Type B pancreatic cell (in vitro differentiated cells): ENCODE data around the gene ZNF20. TPM values are rescaled to one million over a fixed set of nuclear protein-coding genes. Genes with fewer than 3 reads are reported as not detected.

Experiments used
- DNase-seq: peaks from one replicate; pipeline ENCODE4 v3.0.0; 2021; ENCODE audit warnings: mixed read lengths; ENCODE audit not compliant: unreplicated experiment; ENCODE audit errors: extremely low spot score
- H3K27ac Mint-ChIP-seq: 2 replicates; pipeline ENCODE4 v1.8.0; 2021; ENCODE audit warnings: mild to moderate bottlenecking, mixed read lengths
- H3K27me3 Mint-ChIP-seq: 2 replicates; pipeline ENCODE4 v1.8.0; 2021; ENCODE audit warnings: mixed read lengths
- H3K36me3 Mint-ChIP-seq: 2 replicates; pipeline ENCODE4 v1.8.0; 2021; ENCODE audit warnings: mixed read lengths
- H3K4me1 Mint-ChIP-seq: one replicate; pipeline ENCODE4 v1.8.0; 2021; ENCODE audit warnings: mixed read lengths; ENCODE audit not compliant: unreplicated experiment
- H3K4me3 Mint-ChIP-seq: 2 replicates; pipeline ENCODE4 v1.8.0; 2021; ENCODE audit warnings: mild to moderate bottlenecking, mixed read lengths
- H3K9me3 Mint-ChIP-seq: 2 replicates; pipeline ENCODE4 v1.8.0; 2021; ENCODE audit warnings: mixed read lengths
- total RNA-seq: library from RNA; stranded (reverse); gene quantifications from 2 replicates; pipeline ENCODE4 v1.2.1, GENCODE V29; 2021; ENCODE audit warnings: low replicate concordance
- TF ChIP-seq, protein P1 (sequence below): fragments of 200-600 bp; sonication (generic); conservative IDR thresholded peaks from 2 replicates; pipeline ENCODE4 v1.5.0; 2021; ENCODE audit warnings: antibody characterized with exemption, mild to moderate bottlenecking

ZNF20 gene
- total RNA-seq, 1 donor from 2014 or later = 9.0 TPM

DNA sequence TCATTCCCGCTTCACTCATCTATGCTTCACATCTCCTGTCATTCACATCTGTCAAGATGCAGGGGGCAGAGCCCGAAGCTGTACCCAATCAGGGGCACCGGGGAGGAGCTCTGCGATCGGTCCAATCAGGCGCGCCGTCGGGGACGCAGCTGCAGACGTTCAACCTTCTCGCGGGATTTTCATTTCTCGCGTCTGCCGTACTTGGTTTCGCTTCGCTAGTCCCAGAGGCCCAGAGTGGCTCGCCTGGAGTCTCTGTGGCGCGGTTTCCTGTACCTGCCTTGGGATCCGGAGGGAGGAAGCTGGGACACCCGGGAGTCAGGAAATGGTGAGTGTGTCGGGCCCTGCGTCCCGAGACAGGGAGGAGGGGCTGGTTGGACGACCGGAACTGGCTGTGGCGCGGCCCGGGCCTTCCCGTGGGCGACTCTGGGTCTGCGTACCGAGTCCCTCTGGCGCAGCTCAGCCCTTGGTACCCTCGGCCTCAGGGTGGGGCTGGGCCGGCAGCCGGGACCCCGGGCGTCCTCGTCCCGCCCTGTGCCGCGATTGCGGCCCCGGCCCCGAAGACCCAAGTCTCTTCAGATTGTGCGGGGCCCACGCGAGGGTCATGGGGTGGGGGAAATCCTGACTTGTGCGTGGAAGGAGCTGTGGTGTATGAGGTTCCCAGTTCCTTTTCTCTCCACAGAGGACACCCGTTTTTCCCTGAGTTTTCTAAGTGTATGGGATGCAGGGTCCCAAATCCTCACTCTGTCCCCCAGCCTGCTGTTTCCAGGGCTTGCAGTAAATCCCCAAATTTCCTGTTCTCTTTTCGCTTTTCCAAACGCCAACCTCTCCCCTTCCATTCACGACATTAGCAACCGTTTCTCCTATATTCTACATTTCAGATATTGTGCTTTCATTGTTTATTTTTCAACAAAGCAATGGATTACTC, 23.0 kb upstream of the ZNF20 start, which contains the start of gene ZNF136:
ZNF136 (plus strand) TSS at position 215 of the 925 bp plus-strand sequence; CDS start at position 323, 108 bp downstream.
- DNase-seq = peak; percentile 91
- Mint-ChIP-seq H3K27me3 (no peaks in the 10 kb centered on the region), H3K36me3 (peaks cover 7% of the 10 kb centered on the region), H3K4me1 (peaks cover 18% of the 10 kb centered on the region), H3K4me3 (peak within 1 kb of the TSS; percentile 96), H3K27ac (peak within 1 kb of the TSS; percentile 97), H3K9me3 (no peaks in the 10 kb centered on the region)
- TF ChIP-seq, protein P1, sequence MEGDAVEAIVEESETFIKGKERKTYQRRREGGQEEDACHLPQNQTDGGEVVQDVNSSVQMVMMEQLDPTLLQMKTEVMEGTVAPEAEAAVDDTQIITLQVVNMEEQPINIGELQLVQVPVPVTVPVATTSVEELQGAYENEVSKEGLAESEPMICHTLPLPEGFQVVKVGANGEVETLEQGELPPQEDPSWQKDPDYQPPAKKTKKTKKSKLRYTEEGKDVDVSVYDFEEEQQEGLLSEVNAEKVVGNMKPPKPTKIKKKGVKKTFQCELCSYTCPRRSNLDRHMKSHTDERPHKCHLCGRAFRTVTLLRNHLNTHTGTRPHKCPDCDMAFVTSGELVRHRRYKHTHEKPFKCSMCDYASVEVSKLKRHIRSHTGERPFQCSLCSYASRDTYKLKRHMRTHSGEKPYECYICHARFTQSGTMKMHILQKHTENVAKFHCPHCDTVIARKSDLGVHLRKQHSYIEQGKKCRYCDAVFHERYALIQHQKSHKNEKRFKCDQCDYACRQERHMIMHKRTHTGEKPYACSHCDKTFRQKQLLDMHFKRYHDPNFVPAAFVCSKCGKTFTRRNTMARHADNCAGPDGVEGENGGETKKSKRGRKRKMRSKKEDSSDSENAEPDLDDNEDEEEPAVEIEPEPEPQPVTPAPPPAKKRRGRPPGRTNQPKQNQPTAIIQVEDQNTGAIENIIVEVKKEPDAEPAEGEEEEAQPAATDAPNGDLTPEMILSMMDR = no peak

DNA sequence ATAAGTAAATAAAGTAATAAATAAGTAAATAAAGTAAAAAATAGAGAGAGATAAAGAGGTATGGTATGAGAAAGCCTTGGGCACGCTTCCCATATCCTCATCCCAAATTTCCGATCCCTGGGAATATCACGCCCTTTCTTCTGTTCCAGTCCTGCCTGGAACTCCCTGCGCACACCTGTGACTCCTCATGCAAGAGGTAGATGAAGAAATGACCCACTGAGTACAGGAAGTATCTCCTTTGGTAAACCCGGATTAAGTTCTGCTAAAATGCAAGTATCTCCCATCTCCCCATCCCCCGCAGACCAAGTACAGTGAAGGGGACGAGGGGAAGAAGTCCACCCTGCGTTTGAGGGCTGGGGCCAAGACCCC, 22.3 kb upstream of the ZNF20 start:
- Mint-ChIP-seq H3K4me3 (peak overlapping the region; percentile 96), H3K27me3 (no peaks in the 10 kb centered on the region), H3K9me3 (no peaks in the 10 kb centered on the region), H3K4me1 (peaks cover 18% of the 10 kb centered on the region), H3K27ac (peak overlapping the region; percentile 97), H3K36me3 (peaks cover 7% of the 10 kb centered on the region)
- no peak for DNase-seq
- TF ChIP-seq, protein P1 = no peak

GRCh38 chr19:12159773-12160414, 19.7 kb upstream of the ZNF20 start:
- TF ChIP-seq, protein P1 = no peak
- Mint-ChIP-seq H3K4me1 (peaks cover 15% of the 10 kb centered on the region), H3K27ac (no peak overlapping the region), H3K36me3 (peaks cover 5% of the 10 kb centered on the region), H3K9me3 (no peaks in the 10 kb centered on the region), H3K4me3 (no peak overlapping the region), H3K27me3 (no peaks in the 10 kb centered on the region)
- no peak for DNase-seq

- Mint-ChIP-seq H3K36me3 (peaks cover 30% of the 10 kb centered on the region), H3K9me3 (peaks cover 8% of the 10 kb centered on the region), H3K4me3 (peak within 1 kb of the TSS; percentile 86), H3K27me3 (no peaks in the 10 kb centered on the region), H3K4me1 (peaks cover 8% of the 10 kb centered on the region), H3K27ac (peak within 1 kb of the TSS; percentile 89)
- TF ChIP-seq, protein P1 = no peak
- peak; percentile 91 for DNase-seq
Measured at GRCh38 chr19:12156223-12157058, 16.3 kb upstream of the ZNF20 start, which contains the start of gene ZNF625. ZNF625 (minus strand) TSS chr19:12156734; CDS start chr19:12156558, 176 bp downstream.

DNA sequence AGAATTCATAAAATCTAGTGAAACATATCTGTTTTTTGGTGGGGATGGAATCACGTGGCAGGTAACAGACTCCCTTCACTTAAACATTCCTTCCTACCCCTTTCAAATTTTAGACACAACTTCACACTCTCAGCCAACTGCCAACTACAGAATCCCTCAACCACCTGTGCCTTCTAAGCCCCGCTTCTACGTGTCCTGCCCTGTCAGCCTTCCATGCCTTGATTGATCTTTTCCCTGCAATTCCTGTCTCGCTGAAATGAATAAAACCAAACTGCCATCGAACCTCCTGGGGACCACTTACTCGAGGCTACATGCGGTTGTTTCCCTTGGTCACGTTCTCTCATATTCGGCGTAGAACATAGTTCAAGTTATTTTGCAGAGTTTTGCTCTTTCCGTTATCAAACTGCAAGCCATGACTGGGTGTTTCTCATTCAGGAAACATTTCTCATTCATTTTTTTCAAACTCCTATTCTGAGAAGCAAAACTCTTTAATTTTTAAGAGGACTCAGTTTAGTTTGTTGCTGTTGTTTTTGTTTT, 15.2 kb upstream of the ZNF20 start:
- H3K4me1 Mint-ChIP-seq = peaks cover 8% of the 10 kb centered on the region
- H3K9me3 Mint-ChIP-seq = peaks cover 8% of the 10 kb centered on the region
- H3K4me3 Mint-ChIP-seq = peak overlapping the region; percentile 86
- TF ChIP-seq, protein P1 = no peak
- H3K36me3 Mint-ChIP-seq = peaks cover 37% of the 10 kb centered on the region
- H3K27ac Mint-ChIP-seq = peak overlapping the region; percentile 63
- H3K27me3 Mint-ChIP-seq = no peaks in the 10 kb centered on the region
- no peak for DNase-seq
